Body of pancreas (tissue), 4 donors: ENCODE measurements around the gene SLC9A5. TPM values are rescaled to one million over a fixed set of nuclear protein-coding genes. Genes with fewer than 3 reads are reported as not detected.

Source experiments
- ATAC-seq: fragments of 150-250 bp; one replicate; pipeline ENCODE4 v1.9.1; 2016
- DNase-seq, 4 donors: peaks; one replicate each; pipeline ENCODE4 v3.0.0-alpha.2; 2019
- H3K27ac ChIP-seq, 4 donors: fragments of 200-600 bp; sonication (generic); 1 replicate in 3 of 4; 2 replicates in 1 of 4; pipeline versions ENCODE4 v1.5.1 to v1.6.1; 2016 to 2019; ENCODE audit warnings: mild to moderate bottlenecking in 1 of 4, mixed read lengths in 1 of 4, moderate library complexity in 1 of 4
- H3K27me3 ChIP-seq, 2 donors: fragments of 200-600 bp; sonication (generic); one replicate each; pipeline ENCODE4 v1.6.0; 2016; ENCODE audit warnings: mild to moderate bottlenecking in 1 of 2
- H3K36me3 ChIP-seq, 2 donors: fragments of 200-600 bp; sonication (generic); replicated peaks in 1 of 2; 2 replicates each; pipeline ENCODE4 v1.5.1; 2016; ENCODE audit warnings: low read depth in 2 of 2; ENCODE audit not compliant: insufficient read depth in 1 of 2
- H3K4me1 ChIP-seq: fragments of 200-600 bp; sonication (generic); one replicate; pipeline ENCODE4 v1.6.0; 2016
- H3K4me3 ChIP-seq, 2 donors: fragments of 200-600 bp; sonication (generic); 1 replicate in 1 of 2; 2 replicates in 1 of 2; pipeline ENCODE4 v1.5.1; 2016 to 2019
- H3K9me3 ChIP-seq, 3 donors: fragments of 200-600 bp; sonication (generic); 1 replicate in 2 of 3; 2 replicates in 1 of 3; pipeline ENCODE4 v1.5.1; 2016
- CTCF ChIP-seq, 7 experiments: fragments of 450-650 bp in 4 of 7; fragments of 200-600 bp in 3 of 7; sonication (generic) in 3 of 7; IDR thresholded peaks; one replicate each; pipeline ENCODE4 v1.5.1; 2016 to 2019; ENCODE audit warnings: antibody characterized with exemption in 7 of 7
- POLR2A ChIP-seq, 3 donors: fragments of 450-650 bp; IDR thresholded peaks; one replicate each; pipeline ENCODE4 v1.6.1; 2016; ENCODE audit warnings: antibody characterized with exemption in 3 of 3, mild to moderate bottlenecking in 2 of 3
- WGBS, 2 donors: methylation state at CpG; one replicate each; pipeline ENCODE4 v1.1.5; 2017; 5-methylcytosine and 5-hydroxymethylcytosine counted together
- intact Hi-C: fragments of 100-400 bp; cut with DNase I; formaldehyde crosslinking; loops from one replicate; pipeline ENCODE4 v1.15.1; 2023
- total RNA-seq, 2 donors: library from RNA; depleted of rRNA; stranded (reverse); fragments of >200 nt; gene quantifications; one replicate each; pipeline ENCODE4 v1.1.0, GENCODE V29; 2016

Gene SLC9A5
- total RNA-seq, 2 donors from 2014 or later: 0.26 to 0.33 TPM

- TF ChIP-seq CTCF (IDR thresholded peaks at IDR 0.05): no peak
- TF ChIP-seq POLR2A (IDR thresholded peaks at IDR 0.05): no peak
- DNase-seq (no peak), ATAC-seq (no peak)
- no peaks in the 10 kb centered on the region for H3K27me3 ChIP-seq
- no peaks in the 10 kb centered on the region for H3K4me1 ChIP-seq
- 93 to 97% methylated on average over 7 to 10 of the region's 10 CpGs for WGBS, 2 donors
- no peaks in the 10 kb centered on the region for H3K9me3 ChIP-seq
- H3K4me3 ChIP-seq: no peak overlapping the region
- peaks cover 0 to 22% of the 10 kb centered on the region in 2 donors for H3K36me3 ChIP-seq
- intact Hi-C loops: no loop called here
- no peak overlapping the region for H3K27ac ChIP-seq
Measured at GRCh38 chr16:67234180-67234597, 14.6 kb upstream of the SLC9A5 start.

GRCh38 chr16:67235816-67236562 is 12.8 kb upstream of the SLC9A5 start:
- DNase-seq: no peak
- H3K36me3 ChIP-seq: peaks cover 0 to 15% of the 10 kb centered on the region in 2 donors

GRCh38 chr16:67236563-67237395 is 12.0 kb upstream of the SLC9A5 start:
- Histone ChIP-seq H3K4me3 (no peak overlapping the region), H3K4me1 (peaks cover 16% of the 10 kb centered on the region), H3K9me3 (no peaks in the 10 kb centered on the region), H3K27me3 (no peaks in the 10 kb centered on the region), H3K27ac (no peak overlapping the region), H3K36me3 (peaks cover 0 to 13% of the 10 kb centered on the region in 2 donors)
- no peak for TF ChIP-seq CTCF (IDR thresholded peaks at IDR 0.05)
- no peak for TF ChIP-seq POLR2A (IDR thresholded peaks at IDR 0.05)
- WGBS, 2 donors: 83 to 86% methylated on average over 40 to 44 of the region's 50 CpGs
- intact Hi-C loops: no loop called here
- DNase-seq (peak in 2 of 4 donors; percentile 9 to 37), ATAC-seq (peak; percentile 20)

More at GRCh38 chr16:67235816-67236562, 12.8 kb upstream of the SLC9A5 start:
- 86 to 89% methylated on average over 13 to 17 of the region's 17 CpGs for WGBS, 2 donors
- H3K27me3 ChIP-seq: no peaks in the 10 kb centered on the region
- H3K4me3 ChIP-seq: no peak overlapping the region
- ATAC-seq: no peak
- H3K27ac ChIP-seq: no peak overlapping the region
- H3K9me3 ChIP-seq: no peaks in the 10 kb centered on the region
- H3K4me1 ChIP-seq: peaks cover 9% of the 10 kb centered on the region
- intact Hi-C loops: no loop called here
- TF ChIP-seq POLR2A (IDR thresholded peaks at IDR 0.05) (no peak), CTCF (IDR thresholded peaks at IDR 0.05) (no peak)

DNA sequence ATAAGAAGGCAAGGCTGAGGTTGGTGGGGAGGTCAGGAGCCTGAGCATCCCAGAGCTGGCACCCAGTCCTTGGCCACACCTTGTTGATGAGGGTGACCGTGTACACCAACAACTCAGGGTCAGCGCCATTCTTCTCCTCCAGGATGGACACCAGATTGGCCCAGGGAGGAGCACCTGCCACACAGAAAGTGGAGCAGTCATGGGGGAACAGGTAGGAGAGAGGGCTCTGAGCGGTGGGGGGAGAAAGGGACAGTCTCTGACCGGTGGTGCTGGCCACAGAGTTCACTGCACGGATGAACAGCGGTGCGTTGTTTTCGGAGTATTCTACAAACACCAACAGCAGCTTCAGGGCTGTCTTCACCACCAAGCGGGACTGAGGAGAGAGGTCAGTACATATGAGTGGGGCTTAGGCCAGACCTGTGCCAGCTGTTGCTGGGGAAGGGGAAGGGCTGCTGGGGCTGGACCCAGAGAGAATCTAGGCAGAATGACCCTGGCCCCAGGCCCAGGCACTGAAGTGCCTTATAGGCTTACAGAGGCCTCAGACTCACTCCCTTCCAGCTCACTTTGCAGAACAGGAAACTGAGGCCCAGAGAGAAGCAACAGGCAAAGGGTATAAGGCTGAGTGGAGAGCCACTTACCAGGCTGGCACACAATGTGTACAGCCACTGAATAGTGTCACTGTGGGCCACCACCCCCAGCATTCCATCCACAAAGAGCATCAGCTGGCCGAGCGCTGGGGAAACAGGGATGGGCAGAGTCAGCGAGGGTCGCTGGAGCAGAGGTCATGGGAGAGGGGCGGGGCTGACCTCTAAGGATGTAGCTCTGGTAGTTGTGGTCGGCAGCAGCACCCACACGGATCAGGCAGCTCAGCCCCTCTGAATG is 11.1 kb upstream of the SLC9A5 start:
- Histone ChIP-seq H3K36me3 (peaks cover 0 to 13% of the 10 kb centered on the region in 2 donors), H3K9me3 (no peaks in the 10 kb centered on the region), H3K27ac (no peak overlapping the region), H3K4me1 (peaks cover 20% of the 10 kb centered on the region), H3K4me3 (no peak overlapping the region), H3K27me3 (no peaks in the 10 kb centered on the region)
- TF ChIP-seq POLR2A (IDR thresholded peaks at IDR 0.05) (no peak), CTCF (IDR thresholded peaks at IDR 0.05) (no peak)
- no peak for ATAC-seq
- DNase-seq: peak in 1 of 4 donors; percentile 12
- intact Hi-C loops: no loop called here
- 82 to 87% methylated on average over 15 to 16 of the region's 16 CpGs for WGBS, 2 donors
